Measurements from ENCODE around the gene MLXIP. TPM values are rescaled to one million over a fixed set of nuclear protein-coding genes. Genes with fewer than 3 reads are reported as not detected.

The MLXIP gene
- total and polyA plus RNA-seq, 2 of the 8 experiments (the other 6 are each of a cell fraction or from before 2014, with no cell fraction given) = 5.5 to 40.5 TPM

GRCh38 chr12:122102331-122102730 lies 23.8 kb downstream of the MLXIP start (continued):
- TF ChIP-seq, protein P1, sequence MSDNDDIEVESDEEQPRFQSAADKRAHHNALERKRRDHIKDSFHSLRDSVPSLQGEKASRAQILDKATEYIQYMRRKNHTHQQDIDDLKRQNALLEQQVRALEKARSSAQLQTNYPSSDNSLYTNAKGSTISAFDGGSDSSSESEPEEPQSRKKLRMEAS (IDR thresholded peaks at IDR 0.05) = no peak
